ENCODE data around the gene PDGFC.
A peak's percentile ranks its signal among the peaks of the same experiment; 100 is the strongest.

Gene PDGFC

GRCh38 chr4:156972379-156973015 is 898 bp upstream of the PDGFC start:
- DNase-seq, result no peak

DNA sequence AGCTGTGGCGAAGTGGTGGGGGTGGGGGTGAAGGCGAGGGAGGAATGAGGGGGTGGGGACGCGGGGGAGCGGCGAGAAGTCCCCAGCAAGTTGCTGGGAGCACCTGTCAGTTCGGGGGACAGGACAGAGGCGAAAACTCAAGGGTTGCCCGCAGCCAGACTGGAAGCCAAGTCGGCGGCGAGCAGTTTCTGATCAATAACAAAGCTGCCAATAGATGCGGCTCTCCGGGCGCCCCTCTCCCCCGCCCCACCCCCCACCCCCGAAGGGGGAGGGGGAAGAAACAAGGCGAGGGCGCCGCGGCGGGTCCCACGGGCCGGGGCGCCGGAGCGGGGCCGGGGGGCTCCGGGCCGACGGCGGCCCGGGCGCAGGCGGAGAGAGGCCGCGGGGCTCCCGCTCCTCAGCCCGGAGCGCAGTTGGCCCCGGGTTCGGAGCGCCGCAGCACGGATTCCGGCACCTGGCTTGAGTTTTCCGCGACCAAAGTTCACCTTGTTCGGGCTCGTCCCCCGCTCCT is 379 bp downstream of the PDGFC start:
- DNase-seq, result no peak

DNA sequence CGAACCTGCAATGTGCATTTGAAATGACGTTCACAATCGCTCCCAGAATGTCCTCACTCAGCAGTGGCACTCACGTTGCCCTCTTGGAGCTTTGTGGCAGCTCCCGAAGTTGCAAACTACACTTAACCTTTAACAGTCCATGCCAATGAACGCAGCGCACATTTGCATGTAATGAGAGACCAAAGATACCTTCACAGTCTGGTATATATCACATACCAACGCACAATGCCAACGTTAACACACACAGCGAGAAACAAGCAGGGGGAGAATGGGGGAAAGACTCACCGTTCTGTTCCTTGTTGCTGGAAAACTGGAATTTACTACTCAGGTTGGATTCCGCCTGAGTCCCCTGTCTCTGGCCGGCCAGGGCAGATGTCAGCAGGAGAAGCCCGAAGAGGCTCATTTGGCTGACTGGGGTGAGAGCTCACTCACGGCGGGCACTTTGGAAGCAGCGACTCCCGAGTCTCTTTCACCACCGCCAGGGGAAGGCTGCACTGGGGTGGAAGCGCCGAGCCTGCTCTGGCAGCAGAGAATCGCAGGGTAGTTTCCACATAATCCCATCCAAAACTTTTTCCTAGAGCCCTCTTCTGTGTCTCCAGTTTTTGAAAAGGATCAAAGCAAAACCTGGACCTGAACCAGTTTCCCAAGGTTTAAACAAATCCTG is 966 bp downstream of the PDGFC start:
- DNase-seq, result peak; percentile 5 to 28

DNA sequence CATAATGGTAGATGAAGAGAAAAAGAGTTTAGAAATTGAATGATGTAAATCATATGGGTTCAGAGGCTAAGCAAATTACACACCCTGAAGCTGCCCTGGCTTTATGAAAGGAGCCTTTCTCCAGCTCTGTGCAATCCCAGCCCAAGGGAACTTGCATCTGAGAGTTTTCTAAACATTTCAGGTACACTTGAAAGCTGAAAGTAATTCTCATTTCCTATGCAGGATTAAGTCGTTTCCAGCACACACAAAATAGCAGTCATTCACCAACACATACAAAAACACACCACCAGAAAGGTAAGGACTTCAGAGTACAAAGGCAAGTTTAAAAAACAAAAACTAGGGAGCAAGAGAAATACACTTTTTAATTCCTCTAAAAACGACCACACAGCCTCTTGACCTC is 1.7 kb downstream of the PDGFC start:
- DNase-seq, result no peak

GRCh38 chr4:156969101-156969500 is 2.5 kb downstream of the PDGFC start:
- DNase-seq, result no peak

DNA sequence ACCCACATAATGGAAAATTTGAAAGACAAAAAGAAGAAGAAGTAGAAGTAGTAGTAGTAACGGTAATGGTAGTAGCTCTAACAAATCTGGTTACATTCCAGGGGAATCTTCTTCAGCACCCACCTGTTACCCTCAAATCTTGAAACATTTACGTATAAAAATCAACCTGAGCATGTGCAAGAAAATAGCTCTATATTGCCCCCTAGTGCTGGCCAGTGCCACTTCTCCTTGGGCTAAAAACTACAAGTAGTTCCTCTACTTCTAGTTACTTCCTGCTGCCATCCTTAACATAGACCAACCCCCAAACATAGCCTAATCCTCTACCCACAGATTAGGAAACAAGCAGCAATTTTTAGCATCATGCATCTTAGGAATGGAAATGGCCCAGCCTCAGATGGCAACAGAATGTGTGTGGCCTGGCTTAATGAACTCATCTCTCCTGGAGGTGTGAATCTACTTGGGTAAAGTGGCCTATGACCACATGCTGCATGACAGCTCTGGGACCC is 3.1 kb downstream of the PDGFC start:
- DNase-seq, result peak in 1 of 2 experiments; percentile 78

DNA sequence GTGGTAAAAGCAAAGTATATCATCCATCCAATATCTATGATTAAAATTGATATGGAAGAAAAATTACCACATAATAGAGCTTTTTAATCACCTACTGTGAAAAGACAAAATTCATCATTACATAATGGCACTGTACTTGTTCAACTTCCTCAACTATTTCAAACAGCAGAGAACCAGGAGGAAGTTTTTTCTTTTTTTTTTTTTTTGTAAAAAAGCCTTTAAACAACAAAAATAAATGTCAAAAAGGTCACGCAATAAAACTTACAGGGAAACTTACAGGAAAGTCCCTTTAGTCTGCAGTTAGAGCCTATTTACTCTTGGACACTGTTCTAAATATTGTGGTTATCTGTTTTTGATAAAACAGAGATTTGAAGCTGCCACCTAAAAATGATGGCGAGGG is 4.8 kb downstream of the PDGFC start:
- no peak for DNase-seq

- DNase-seq, result no peak
These were observed 8.2 kb downstream of the PDGFC start for GRCh38 chr4:156963419-156963818.

DNA sequence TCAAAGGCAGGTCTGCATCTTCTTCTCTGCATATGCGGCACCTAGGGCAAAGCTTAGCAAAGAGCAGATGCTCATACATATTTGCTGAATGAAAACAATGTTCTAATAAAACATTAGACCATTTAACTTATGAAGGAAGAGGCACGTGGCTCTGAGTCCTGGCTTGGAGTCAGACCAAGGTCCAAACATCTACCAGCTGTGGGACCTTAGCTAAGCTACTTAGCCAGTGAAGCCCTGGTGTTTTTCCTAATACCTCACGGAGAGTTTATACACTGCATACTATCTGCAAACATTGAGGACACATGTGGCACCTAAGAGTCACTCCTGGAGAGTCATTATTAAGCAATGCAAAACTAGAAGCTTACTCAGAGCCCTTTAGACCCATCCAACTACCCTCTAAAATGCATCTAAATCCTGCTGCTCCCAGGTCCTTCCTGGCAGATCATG is 9.0 kb downstream of the PDGFC start:
- DNase-seq, result no peak

DNA sequence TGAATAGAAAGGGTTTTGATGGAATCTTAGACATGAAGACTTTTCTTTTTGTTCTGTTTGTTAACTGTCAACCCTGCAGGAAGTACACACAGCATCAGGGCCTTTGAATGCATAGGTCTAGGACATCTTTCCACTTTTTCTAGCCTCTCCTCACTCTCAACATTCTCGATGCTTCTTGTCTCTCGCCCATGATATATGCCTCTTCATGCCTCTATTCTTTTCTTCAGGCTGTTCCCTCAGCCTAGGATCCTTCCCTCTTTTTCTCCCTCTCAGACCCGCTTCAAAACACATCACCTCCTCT is 9.6 kb downstream of the PDGFC start:
- DNase-seq, result no peak

GRCh38 chr4:156961196-156962057 is 10.2 kb downstream of the PDGFC start:
- DNase-seq, result no peak

DNA sequence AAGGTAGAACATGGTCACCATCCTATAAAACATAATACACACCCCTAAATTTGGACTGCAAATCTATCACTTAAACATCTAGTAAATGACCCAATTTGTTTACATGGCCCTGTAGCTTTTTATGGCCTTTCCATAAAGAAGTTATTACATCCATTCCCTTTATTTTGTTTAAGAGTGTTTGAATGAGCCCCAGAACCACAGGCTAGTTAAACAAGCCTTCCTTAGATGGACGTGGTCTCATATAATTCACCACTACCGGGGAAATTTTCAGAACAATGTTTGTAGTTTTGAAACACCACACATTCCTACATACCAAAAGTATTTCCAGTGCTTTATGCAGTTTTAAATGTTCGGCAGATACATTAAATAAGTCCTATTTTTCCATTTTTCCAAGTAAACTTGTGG is 12.3 kb downstream of the PDGFC start:
- no peak for DNase-seq

GRCh38 chr4:156958276-156959074 is 13.1 kb downstream of the PDGFC start:
- no peak for DNase-seq

- DNase-seq, result no peak
These were observed 14.0 kb downstream of the PDGFC start for GRCh38 chr4:156957556-156957955.

GRCh38 chr4:156956826-156957368 is 14.7 kb downstream of the PDGFC start:
- DNase-seq, result no peak

- no peak for DNase-seq
These were observed 15.2 kb downstream of the PDGFC start for GRCh38 chr4:156956359-156956758.

- no peak for DNase-seq
These were observed 17.0 kb downstream of the PDGFC start for GRCh38 chr4:156954587-156954986.

DNA sequence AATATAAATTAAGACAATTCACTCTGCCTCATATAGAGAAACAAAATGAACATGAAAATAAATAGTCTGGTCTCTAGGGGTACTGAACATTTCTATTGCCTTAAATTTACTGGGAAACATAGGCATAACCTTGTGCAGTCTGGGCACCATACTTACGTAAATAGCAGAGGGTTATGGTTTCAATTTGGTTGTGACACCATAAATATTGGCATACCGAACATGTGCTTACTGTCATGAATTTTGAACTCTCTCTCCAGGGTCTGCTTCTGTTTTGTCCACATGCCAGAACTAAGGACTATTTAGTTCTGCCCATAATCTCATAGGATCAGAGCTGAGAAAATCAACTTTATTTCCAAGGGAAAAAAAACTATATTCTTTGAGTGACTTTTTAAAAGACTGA is 17.6 kb downstream of the PDGFC start:
- DNase-seq, result no peak

- DNase-seq, result no peak
These were observed 18.6 kb downstream of the PDGFC start for GRCh38 chr4:156953001-156953400.

- DNase-seq, result no peak
These were observed 19.4 kb downstream of the PDGFC start for GRCh38 chr4:156952078-156952759.

- no peak for DNase-seq
These were observed 20.7 kb downstream of the PDGFC start for GRCh38 chr4:156950948-156951347.

DNA sequence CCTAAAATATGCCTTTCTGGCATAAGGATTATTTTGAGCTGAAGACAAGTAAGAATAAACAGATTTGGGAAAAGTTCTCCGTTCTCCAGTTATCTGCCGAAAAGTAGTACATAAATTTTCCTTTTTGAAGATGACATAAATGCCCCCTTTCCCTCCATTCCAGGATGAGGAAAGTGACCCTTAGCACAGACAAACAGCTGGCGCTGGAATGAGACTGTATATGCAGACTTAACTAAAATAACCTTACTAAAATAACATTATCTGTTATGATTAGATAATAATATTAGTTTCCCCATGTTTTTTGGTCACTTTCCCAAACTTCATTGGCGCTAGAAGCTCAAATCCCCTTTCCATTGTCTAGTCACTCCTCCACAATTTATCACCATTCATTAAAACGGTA is 21.5 kb downstream of the PDGFC start:
- DNase-seq, result no peak

All from SW 1271 (cell line).